Loucy (cell line): ENCODE data around the gene ATP1A2.

Experiments used
- EZH2phosphoT487 ChIP-seq: fragments of 200-600 bp; IDR thresholded peaks from 2 replicates; pipeline ENCODE4 v1.6.1; 2018; ENCODE audit warnings: antibody characterized with exemption, mild to moderate bottlenecking, moderate library complexity, borderline replicate concordance
- TF ChIP-seq, protein P1 (sequence below): fragments of 200-600 bp; sonication (generic); conservative IDR thresholded peaks from 2 replicates; pipeline ENCODE4 v1.5.1; 2014; ENCODE audit warnings: mild to moderate bottlenecking, antibody characterized with exemption, low read length

- TF ChIP-seq, protein P1, sequence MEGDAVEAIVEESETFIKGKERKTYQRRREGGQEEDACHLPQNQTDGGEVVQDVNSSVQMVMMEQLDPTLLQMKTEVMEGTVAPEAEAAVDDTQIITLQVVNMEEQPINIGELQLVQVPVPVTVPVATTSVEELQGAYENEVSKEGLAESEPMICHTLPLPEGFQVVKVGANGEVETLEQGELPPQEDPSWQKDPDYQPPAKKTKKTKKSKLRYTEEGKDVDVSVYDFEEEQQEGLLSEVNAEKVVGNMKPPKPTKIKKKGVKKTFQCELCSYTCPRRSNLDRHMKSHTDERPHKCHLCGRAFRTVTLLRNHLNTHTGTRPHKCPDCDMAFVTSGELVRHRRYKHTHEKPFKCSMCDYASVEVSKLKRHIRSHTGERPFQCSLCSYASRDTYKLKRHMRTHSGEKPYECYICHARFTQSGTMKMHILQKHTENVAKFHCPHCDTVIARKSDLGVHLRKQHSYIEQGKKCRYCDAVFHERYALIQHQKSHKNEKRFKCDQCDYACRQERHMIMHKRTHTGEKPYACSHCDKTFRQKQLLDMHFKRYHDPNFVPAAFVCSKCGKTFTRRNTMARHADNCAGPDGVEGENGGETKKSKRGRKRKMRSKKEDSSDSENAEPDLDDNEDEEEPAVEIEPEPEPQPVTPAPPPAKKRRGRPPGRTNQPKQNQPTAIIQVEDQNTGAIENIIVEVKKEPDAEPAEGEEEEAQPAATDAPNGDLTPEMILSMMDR, result no peak
- TF ChIP-seq EZH2phosphoT487, result no peak
Measured at GRCh38 chr1:160092366-160093068, 23.0 kb upstream of the ATP1A2 start.
